HEK293 (cell line): ENCODE results near the gene G3BP2.

Experiments used
- CTCF ChIA-PET: fragments of 350-600 bp; formaldehyde crosslinking; extraction: SDS; loops from one replicate; lab custom pipeline; 2021; ENCODE audit warnings: antibody characterized with exemption; lab: Yijun Ruan, JAX
- POLR2A ChIA-PET: fragments of 300-600 bp; formaldehyde crosslinking; extraction: SDS; loops from one replicate; lab custom pipeline; 2020; ENCODE audit warnings: antibody characterized with exemption, inconsistent platforms; lab: Yijun Ruan, JAX
- H3K27ac ChIP-seq: fragments of 200-500 bp; sonication (Bioruptor generic); 2 replicates; pipeline ENCODE4 v1.5.1; 2014; ENCODE audit warnings: low read depth, low read length, control low read depth, inconsistent platforms; ENCODE audit errors: extremely low read depth
- H3K36me3 ChIP-seq, 2 experiments: fragments of 200-500 bp in 1 of 2; sonication (Bioruptor generic) in 1 of 2; 1 replicate in 1 of 2; 2 replicates in 1 of 2; pipeline ENCODE4 v1.5.1; 2014 to 2017; ENCODE audit warnings: inconsistent platforms in 2 of 2, low read length in 2 of 2; ENCODE audit not compliant: control insufficient read depth in 2 of 2, insufficient read depth in 1 of 2
- H3K4me1 ChIP-seq: fragments of 200-500 bp; sonication (Bioruptor generic); 2 replicates; pipeline ENCODE4 v1.5.1; 2014; ENCODE audit warnings: mild to moderate bottlenecking, low read length, inconsistent platforms; ENCODE audit not compliant: control insufficient read depth, insufficient read depth
- H3K4me3 ChIP-seq: 2 replicates; pipeline ENCODE4 v1.5.1; 2011; ENCODE audit warnings: low read depth, mild to moderate bottlenecking, control low read depth, low read length, moderate library complexity
- H3K9me3 ChIP-seq: fragments of 200-500 bp; sonication (Bioruptor generic); 2 replicates; pipeline ENCODE4 v1.5.1; 2014; ENCODE audit warnings: low read depth, low read length, inconsistent platforms; ENCODE audit not compliant: control insufficient read depth, insufficient read depth
- KLF7 ChIP-seq: fragments of 450-650 bp; formaldehyde crosslinking; IDR thresholded peaks from 2 replicates; pipeline ENCODE4 v1.5.1; 2016; ENCODE audit warnings: missing biosample characterization, missing genetic modification characterization, borderline replicate concordance
- KLF8 ChIP-seq: fragments of 450-650 bp; formaldehyde crosslinking; IDR thresholded peaks from 2 replicates; pipeline ENCODE4 v1.5.1; 2016; ENCODE audit warnings: missing biosample characterization, missing genetic modification characterization
- RBAK ChIP-seq: fragments of 450-650 bp; formaldehyde crosslinking; IDR thresholded peaks from 2 replicates; pipeline ENCODE4 v1.5.1; 2016; ENCODE audit warnings: missing biosample characterization, missing genetic modification characterization
- SETDB1 ChIP-seq: IDR thresholded peaks from one replicate; pipeline ENCODE4 v1.6.1; 2017; ENCODE audit warnings: mild to moderate bottlenecking, low read length, moderate library complexity, mixed read lengths; ENCODE audit not compliant: insufficient read length
- SP7 ChIP-seq: fragments of 450-650 bp; formaldehyde crosslinking; IDR thresholded peaks from 2 replicates; pipeline ENCODE4 v1.5.1; 2016; ENCODE audit warnings: missing biosample characterization, missing genetic modification characterization
- ZBTB20 ChIP-seq: fragments of 450-650 bp; formaldehyde crosslinking; IDR thresholded peaks from 2 replicates; pipeline ENCODE4 v1.5.1; 2016; ENCODE audit warnings: missing biosample characterization, missing genetic modification characterization
- ZBTB7A ChIP-seq: fragments of 450-650 bp; formaldehyde crosslinking; IDR thresholded peaks from 2 replicates; pipeline ENCODE4 v1.5.1; 2016; ENCODE audit warnings: low read depth, missing biosample characterization, missing genetic modification characterization
- ZNF121 ChIP-seq: fragments of 450-650 bp; formaldehyde crosslinking; IDR thresholded peaks from 2 replicates; pipeline ENCODE4 v1.5.1; 2016; ENCODE audit warnings: missing biosample characterization, missing genetic modification characterization
- ZNF133 ChIP-seq: fragments of 450-650 bp; formaldehyde crosslinking; IDR thresholded peaks from 2 replicates; pipeline ENCODE4 v1.5.1; 2016; ENCODE audit warnings: missing biosample characterization, missing genetic modification characterization
- ZNF157 ChIP-seq: fragments of 450-650 bp; formaldehyde crosslinking; IDR thresholded peaks from 2 replicates; pipeline ENCODE4 v1.5.1; 2016; ENCODE audit warnings: missing biosample characterization, missing genetic modification characterization
- ZNF169 ChIP-seq: fragments of 450-650 bp; formaldehyde crosslinking; IDR thresholded peaks from 2 replicates; pipeline ENCODE4 v1.5.1; 2016; ENCODE audit warnings: missing biosample characterization, missing genetic modification characterization
- ZNF23 ChIP-seq: fragments of 450-650 bp; formaldehyde crosslinking; IDR thresholded peaks from 2 replicates; pipeline ENCODE4 v1.5.1; 2016; ENCODE audit warnings: missing biosample characterization, missing genetic modification characterization, borderline replicate concordance
- ZNF24 ChIP-seq: fragments of 450-650 bp; formaldehyde crosslinking; IDR thresholded peaks from 2 replicates; pipeline ENCODE4 v1.5.1; 2016; ENCODE audit warnings: missing biosample characterization, missing genetic modification characterization
- ZNF341 ChIP-seq: fragments of 450-650 bp; formaldehyde crosslinking; IDR thresholded peaks from 2 replicates; pipeline ENCODE4; 2016; ENCODE audit warnings: low read depth, missing biosample characterization, missing genetic modification characterization
- ZNF394 ChIP-seq: fragments of 450-650 bp; formaldehyde crosslinking; IDR thresholded peaks from 2 replicates; pipeline ENCODE4 v1.5.1; 2016; ENCODE audit warnings: missing biosample characterization, missing genetic modification characterization, mild to moderate bottlenecking, moderate library complexity, borderline replicate concordance
- ZNF571 ChIP-seq: fragments of 450-650 bp; formaldehyde crosslinking; IDR thresholded peaks from 2 replicates; pipeline ENCODE4 v1.5.0; 2017; ENCODE audit warnings: missing biosample characterization, missing genetic modification characterization
- ZNF596 ChIP-seq: fragments of 450-650 bp; IDR thresholded peaks from 2 replicates; pipeline ENCODE4 v1.5.0; 2018; ENCODE audit warnings: missing biosample characterization, mild to moderate bottlenecking, missing genetic modification characterization, moderate library complexity
- ZNF626 ChIP-seq: fragments of 450-650 bp; sonication (Bioruptor Pico); formaldehyde crosslinking; IDR thresholded peaks from 2 replicates; pipeline ENCODE4 v1.5.1; 2018; ENCODE audit warnings: missing biosample characterization, missing genetic modification characterization, inconsistent platforms
- ZNF677 ChIP-seq: fragments of 450-650 bp; IDR thresholded peaks from 2 replicates; pipeline ENCODE4 v1.5.0; 2018; ENCODE audit warnings: missing biosample characterization, mild to moderate bottlenecking, missing genetic modification characterization, moderate library complexity
- ZNF785 ChIP-seq: fragments of 450-650 bp; formaldehyde crosslinking; IDR thresholded peaks from 2 replicates; pipeline ENCODE4 v1.5.1; 2016; ENCODE audit warnings: missing biosample characterization, missing genetic modification characterization
- ZNF830 ChIP-seq: fragments of 450-650 bp; IDR thresholded peaks from 2 replicates; pipeline ENCODE4 v1.5.0; 2018; ENCODE audit warnings: missing biosample characterization, missing genetic modification characterization, low read depth, mild to moderate bottlenecking, moderate library complexity
- ZSCAN30 ChIP-seq: fragments of 450-650 bp; IDR thresholded peaks from 2 replicates; pipeline ENCODE4 v1.5.1; 2018; ENCODE audit warnings: missing biosample characterization, mild to moderate bottlenecking, missing genetic modification characterization, moderate library complexity
- TF ChIP-seq, protein P1 (sequence below): fragments of 450-650 bp; formaldehyde crosslinking; IDR thresholded peaks from 2 replicates; pipeline ENCODE4 v1.5.1; 2016; ENCODE audit warnings: missing biosample characterization, missing genetic modification characterization, borderline replicate concordance
- TF ChIP-seq, protein P2 (sequence below): fragments of 450-650 bp; formaldehyde crosslinking; IDR thresholded peaks from 2 replicates; pipeline ENCODE4 v1.5.1; 2016; ENCODE audit warnings: missing biosample characterization, missing genetic modification characterization
- TF ChIP-seq, protein P3 (sequence below): fragments of 450-650 bp; formaldehyde crosslinking; IDR thresholded peaks from 2 replicates; pipeline ENCODE4 v1.5.1; 2016; ENCODE audit warnings: missing biosample characterization, missing genetic modification characterization
- TF ChIP-seq, protein P4 (sequence below): fragments of 450-650 bp; formaldehyde crosslinking; conservative IDR thresholded peaks from 2 replicates; pipeline ENCODE4 v1.5.1; 2016; ENCODE audit warnings: low read depth, missing biosample characterization, missing genetic modification characterization

The G3BP2 gene

DNA sequence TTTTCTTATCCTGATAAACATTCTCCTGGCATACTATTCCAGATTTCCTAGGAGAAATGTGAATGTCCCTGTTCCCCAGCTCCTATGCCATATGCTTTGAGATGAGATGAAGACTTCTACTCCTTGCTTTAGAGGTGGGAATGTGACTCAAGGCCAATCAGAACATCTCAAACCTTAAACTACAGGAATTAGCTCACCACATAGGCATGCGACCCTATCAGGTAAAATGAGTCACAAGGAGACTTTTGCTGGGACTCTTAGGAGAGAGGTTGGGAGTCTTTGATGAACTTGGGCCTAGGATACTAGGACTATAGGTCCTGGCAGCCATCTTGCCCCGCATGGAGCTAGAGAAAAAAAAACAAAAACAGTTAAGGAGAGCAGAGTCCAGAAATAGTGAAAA, 45.3 kb upstream of the G3BP2 start:
- Histone ChIP-seq H3K9me3 (no peaks in the 10 kb centered on the region), H3K36me3 (peaks cover 0 to 4% of the 10 kb centered on the region in 2 experiments; a peak in 1 of 3 replicates), H3K4me3 (no peak overlapping the region), H3K4me1 (no peaks in the 10 kb centered on the region), H3K27ac (no peak overlapping the region)
- ChIA-PET CTCF (interaction anchor here (0.7 to 1.0 kb wide), 2 partner anchors 12 to 47 kb away, joined by 3 to 7 read pairs; no protein-coding TSS in a partner anchor), POLR2A (interaction anchor here (0.8 kb wide), 1 partner anchor 8 kb away, joined by 3 read pairs; no protein-coding TSS in a partner anchor)
- TF ChIP-seq, protein P1, sequence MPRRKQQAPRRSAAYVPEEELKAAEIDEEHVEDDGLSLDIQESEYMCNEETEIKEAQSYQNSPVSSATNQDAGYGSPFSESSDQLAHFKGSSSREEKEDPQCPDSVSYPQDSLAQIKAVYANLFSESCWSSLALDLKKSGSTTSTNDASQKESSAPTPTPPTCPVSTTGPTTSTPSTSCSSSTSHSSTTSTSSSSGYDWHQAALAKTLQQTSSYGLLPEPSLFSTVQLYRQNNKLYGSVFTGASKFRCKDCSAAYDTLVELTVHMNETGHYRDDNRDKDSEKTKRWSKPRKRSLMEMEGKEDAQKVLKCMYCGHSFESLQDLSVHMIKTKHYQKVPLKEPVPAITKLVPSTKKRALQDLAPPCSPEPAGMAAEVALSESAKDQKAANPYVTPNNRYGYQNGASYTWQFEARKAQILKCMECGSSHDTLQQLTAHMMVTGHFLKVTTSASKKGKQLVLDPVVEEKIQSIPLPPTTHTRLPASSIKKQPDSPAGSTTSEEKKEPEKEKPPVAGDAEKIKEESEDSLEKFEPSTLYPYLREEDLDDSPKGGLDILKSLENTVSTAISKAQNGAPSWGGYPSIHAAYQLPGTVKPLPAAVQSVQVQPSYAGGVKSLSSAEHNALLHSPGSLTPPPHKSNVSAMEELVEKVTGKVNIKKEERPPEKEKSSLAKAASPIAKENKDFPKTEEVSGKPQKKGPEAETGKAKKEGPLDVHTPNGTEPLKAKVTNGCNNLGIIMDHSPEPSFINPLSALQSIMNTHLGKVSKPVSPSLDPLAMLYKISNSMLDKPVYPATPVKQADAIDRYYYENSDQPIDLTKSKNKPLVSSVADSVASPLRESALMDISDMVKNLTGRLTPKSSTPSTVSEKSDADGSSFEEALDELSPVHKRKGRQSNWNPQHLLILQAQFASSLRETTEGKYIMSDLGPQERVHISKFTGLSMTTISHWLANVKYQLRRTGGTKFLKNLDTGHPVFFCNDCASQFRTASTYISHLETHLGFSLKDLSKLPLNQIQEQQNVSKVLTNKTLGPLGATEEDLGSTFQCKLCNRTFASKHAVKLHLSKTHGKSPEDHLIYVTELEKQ, result no peak
- TF ChIP-seq ZNF169 (tag by site-specific recombination) (no peak), ZBTB20 (tag by site-specific recombination) (no peak), SP7 (no peak), ZNF677 (tag by site-specific recombination) (no peak), KLF8 (tag by site-specific recombination) (no peak), ZNF121 (tag by site-specific recombination) (no peak), ZNF23 (tag by site-specific recombination) (no peak), ZNF133 (tag by site-specific recombination) (no peak), ZNF785 (no peak), KLF7 (no peak), RBAK (no peak), ZNF571 (tag by site-specific recombination) (no peak), ZNF341 (tag by site-specific recombination) (no peak)
- TF ChIP-seq, protein P2, sequence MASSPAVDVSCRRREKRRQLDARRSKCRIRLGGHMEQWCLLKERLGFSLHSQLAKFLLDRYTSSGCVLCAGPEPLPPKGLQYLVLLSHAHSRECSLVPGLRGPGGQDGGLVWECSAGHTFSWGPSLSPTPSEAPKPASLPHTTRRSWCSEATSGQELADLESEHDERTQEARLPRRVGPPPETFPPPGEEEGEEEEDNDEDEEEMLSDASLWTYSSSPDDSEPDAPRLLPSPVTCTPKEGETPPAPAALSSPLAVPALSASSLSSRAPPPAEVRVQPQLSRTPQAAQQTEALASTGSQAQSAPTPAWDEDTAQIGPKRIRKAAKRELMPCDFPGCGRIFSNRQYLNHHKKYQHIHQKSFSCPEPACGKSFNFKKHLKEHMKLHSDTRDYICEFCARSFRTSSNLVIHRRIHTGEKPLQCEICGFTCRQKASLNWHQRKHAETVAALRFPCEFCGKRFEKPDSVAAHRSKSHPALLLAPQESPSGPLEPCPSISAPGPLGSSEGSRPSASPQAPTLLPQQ (tag by site-specific recombination), result no peak

DNA sequence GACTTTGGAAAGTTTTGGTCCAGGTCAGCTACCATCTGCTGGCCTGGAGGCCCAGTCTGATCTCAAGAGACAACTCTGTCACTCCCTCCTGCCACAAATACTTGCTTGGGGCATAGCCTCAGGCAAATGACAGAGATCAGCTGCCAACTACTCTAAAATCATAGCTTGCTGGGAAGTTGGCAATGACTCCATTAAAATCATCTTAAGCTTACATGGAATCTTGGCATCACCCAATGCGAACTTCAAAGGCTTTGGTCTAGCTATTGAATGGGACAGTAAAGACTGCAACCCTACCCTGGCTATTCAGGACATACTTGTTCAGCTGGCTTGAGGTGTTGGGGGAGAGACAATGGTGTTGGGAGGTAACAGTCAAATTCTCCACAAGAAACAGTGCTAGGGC, 44.2 kb upstream of the G3BP2 start:
- ChIA-PET POLR2A (no interaction called here), CTCF (no interaction called here)
- Histone ChIP-seq H3K27ac (no peak overlapping the region), H3K4me1 (no peaks in the 10 kb centered on the region), H3K9me3 (no peaks in the 10 kb centered on the region), H3K36me3 (peaks cover 0 to 4% of the 10 kb centered on the region in 2 experiments; a peak in 1 of 3 replicates), H3K4me3 (no peak overlapping the region)
- no peak for TF ChIP-seq ZNF596
- TF ChIP-seq, protein P3, sequence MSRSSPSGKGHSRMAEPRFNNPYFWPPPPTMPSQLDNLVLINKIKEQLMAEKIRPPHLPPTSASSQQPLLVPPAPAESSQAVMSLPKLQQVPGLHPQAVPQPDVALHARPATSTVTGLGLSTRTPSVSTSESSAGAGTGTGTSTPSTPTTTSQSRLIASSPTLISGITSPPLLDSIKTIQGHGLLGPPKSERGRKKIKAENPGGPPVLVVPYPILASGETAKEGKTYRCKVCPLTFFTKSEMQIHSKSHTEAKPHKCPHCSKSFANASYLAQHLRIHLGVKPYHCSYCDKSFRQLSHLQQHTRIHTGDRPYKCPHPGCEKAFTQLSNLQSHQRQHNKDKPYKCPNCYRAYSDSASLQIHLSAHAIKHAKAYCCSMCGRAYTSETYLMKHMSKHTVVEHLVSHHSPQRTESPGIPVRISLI (tag by site-specific recombination), result no peak
- no peak for TF ChIP-seq ZBTB7A (tag by site-specific recombination)
- TF ChIP-seq ZSCAN30 (tag by site-specific recombination), result no peak
- TF ChIP-seq, protein P4, sequence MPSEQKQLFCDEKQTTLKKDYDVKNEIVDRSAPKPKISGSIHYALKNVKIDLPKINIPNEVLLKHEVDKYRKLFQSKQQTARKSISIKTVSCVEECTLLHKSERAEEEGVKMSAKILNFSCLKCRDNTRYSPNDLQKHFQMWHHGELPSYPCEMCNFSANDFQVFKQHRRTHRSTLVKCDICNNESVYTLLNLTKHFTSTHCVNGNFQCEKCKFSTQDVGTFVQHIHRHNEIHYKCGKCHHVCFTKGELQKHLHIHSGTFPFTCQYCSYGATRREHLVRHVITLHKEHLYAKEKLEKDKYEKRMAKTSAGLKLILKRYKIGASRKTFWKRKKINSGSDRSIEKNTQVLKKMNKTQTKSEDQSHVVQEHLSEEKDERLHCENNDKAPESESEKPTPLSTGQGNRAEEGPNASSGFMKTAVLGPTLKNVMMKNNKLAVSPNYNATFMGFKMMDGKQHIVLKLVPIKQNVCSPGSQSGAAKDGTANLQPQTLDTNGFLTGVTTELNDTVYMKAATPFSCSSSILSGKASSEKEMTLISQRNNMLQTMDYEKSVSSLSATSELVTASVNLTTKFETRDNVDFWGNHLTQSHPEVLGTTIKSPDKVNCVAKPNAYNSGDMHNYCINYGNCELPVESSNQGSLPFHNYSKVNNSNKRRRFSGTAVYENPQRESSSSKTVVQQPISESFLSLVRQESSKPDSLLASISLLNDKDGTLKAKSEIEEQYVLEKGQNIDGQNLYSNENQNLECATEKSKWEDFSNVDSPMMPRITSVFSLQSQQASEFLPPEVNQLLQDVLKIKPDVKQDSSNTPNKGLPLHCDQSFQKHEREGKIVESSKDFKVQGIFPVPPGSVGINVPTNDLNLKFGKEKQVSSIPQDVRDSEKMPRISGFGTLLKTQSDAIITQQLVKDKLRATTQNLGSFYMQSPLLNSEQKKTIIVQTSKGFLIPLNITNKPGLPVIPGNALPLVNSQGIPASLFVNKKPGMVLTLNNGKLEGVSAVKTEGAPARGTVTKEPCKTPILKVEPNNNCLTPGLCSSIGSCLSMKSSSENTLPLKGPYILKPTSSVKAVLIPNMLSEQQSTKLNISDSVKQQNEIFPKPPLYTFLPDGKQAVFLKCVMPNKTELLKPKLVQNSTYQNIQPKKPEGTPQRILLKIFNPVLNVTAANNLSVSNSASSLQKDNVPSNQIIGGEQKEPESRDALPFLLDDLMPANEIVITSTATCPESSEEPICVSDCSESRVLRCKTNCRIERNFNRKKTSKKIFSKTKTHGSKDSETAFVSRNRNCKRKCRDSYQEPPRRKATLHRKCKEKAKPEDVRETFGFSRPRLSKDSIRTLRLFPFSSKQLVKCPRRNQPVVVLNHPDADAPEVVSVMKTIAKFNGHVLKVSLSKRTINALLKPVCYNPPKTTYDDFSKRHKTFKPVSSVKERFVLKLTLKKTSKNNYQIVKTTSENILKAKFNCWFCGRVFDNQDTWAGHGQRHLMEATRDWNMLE (tag by site-specific recombination), result no peak
- no peak for TF ChIP-seq ZNF394 (tag by site-specific recombination)
- TF ChIP-seq ZNF626 (tag by site-specific recombination), result no peak
- no peak for TF ChIP-seq ZNF157 (tag by site-specific recombination)
- no peak for TF ChIP-seq ZNF830 (tag by site-specific recombination)
- no peak for TF ChIP-seq SETDB1
- TF ChIP-seq ZNF23 (tag by site-specific recombination), result no peak
- TF ChIP-seq ZNF24, result no peak
